Neural crest cell (in vitro differentiated cells): ENCODE measurements around the gene FRYL. TPM values are rescaled to one million over a fixed set of nuclear protein-coding genes. Genes with fewer than 3 reads are reported as not detected.
A peak's percentile ranks its signal among the peaks of the same experiment; 100 is the strongest.

Experiments used
- DNase-seq: peaks from one replicate; pipeline ENCODE4 v3.0.0; 2021; ENCODE audit warnings: low read depth, mixed read lengths, low spot score
- H3K27ac Mint-ChIP-seq: one replicate; pipeline ENCODE4 v1.8.0; 2021; ENCODE audit warnings: mild to moderate bottlenecking, mixed read lengths; ENCODE audit not compliant: unreplicated experiment
- H3K27me3 Mint-ChIP-seq: 2 replicates; pipeline ENCODE4 v1.8.0; 2021; ENCODE audit warnings: low read depth, mild to moderate bottlenecking, mixed read lengths
- H3K36me3 Mint-ChIP-seq: 2 replicates; pipeline ENCODE4 v1.8.0; 2021; ENCODE audit warnings: low read depth, mild to moderate bottlenecking, mixed read lengths
- H3K4me1 Mint-ChIP-seq: 2 replicates; pipeline ENCODE4 v1.8.0; 2021; ENCODE audit warnings: mixed read lengths
- H3K4me3 Mint-ChIP-seq: one replicate; pipeline ENCODE4 v1.8.0; 2021; ENCODE audit warnings: mild to moderate bottlenecking, mixed read lengths
- H3K9me3 Mint-ChIP-seq: 2 replicates; pipeline ENCODE4 v1.8.0; 2021; ENCODE audit warnings: mixed read lengths
- total RNA-seq: library from RNA; stranded (reverse); gene quantifications from 2 replicates; pipeline ENCODE4 v1.2.1, GENCODE V29; 2021
- TF ChIP-seq, protein P1 (sequence below): fragments of 200-600 bp; sonication (generic); conservative IDR thresholded peaks from 2 replicates; pipeline ENCODE4 v1.5.0; 2021; ENCODE audit warnings: antibody characterized with exemption, mild to moderate bottlenecking

The FRYL gene
- total RNA-seq, 1 donor from 2014 or later, result 48.7 TPM

DNA sequence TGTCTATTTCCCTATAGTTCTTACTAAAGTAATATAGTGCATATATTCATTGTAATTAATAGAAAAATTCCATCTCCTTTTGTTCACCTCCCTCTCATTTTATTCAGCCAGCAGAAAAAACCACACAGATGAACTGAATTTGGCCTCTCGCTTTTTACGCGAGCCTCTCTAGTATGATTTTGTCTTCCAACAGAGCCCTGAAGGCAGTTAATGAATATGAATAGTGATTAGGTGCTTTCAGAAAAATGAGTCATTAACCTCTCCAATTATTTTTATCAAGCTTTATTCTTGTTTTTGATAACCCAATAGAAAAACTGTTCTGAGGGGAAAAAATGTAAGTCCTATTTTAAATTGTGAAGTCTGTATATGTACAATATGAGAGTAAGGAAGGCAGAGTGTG, 215.9 kb downstream of the FRYL start:
- TF ChIP-seq, protein P1, sequence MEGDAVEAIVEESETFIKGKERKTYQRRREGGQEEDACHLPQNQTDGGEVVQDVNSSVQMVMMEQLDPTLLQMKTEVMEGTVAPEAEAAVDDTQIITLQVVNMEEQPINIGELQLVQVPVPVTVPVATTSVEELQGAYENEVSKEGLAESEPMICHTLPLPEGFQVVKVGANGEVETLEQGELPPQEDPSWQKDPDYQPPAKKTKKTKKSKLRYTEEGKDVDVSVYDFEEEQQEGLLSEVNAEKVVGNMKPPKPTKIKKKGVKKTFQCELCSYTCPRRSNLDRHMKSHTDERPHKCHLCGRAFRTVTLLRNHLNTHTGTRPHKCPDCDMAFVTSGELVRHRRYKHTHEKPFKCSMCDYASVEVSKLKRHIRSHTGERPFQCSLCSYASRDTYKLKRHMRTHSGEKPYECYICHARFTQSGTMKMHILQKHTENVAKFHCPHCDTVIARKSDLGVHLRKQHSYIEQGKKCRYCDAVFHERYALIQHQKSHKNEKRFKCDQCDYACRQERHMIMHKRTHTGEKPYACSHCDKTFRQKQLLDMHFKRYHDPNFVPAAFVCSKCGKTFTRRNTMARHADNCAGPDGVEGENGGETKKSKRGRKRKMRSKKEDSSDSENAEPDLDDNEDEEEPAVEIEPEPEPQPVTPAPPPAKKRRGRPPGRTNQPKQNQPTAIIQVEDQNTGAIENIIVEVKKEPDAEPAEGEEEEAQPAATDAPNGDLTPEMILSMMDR, result no peak
- H3K27me3 Mint-ChIP-seq, result no peaks in the 10 kb centered on the region
- peaks cover 2% of the 10 kb centered on the region for H3K36me3 Mint-ChIP-seq

DNA sequence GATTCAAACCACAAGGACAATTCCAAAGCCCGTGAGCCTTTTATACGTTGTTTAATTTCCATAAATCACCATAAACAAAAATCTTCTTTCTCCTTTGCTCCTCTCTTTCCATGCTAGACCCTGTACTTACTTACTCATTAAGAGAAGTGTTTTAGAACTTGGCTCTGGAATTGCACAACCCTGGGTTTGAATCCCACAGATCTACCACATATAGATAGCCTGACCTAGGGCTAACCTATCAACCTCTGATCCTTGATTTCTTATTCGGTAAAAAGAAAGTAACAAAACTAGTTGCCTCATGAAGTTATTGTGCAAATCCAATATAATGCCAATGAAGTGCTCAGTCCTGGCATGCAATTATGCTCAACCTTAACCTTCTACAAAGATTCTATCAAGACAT, 221.3 kb downstream of the FRYL start:
- H3K4me3 Mint-ChIP-seq, result no peak overlapping the region
- TF ChIP-seq, protein P1, result no peak
- no peak overlapping the region for H3K27ac Mint-ChIP-seq
- no peak for DNase-seq
- no peaks in the 10 kb centered on the region for H3K27me3 Mint-ChIP-seq
- no peaks in the 10 kb centered on the region for H3K9me3 Mint-ChIP-seq
- H3K4me1 Mint-ChIP-seq, result no peaks in the 10 kb centered on the region
- H3K36me3 Mint-ChIP-seq, result peaks cover 24% of the 10 kb centered on the region

More for the DNA sequence above, 215.9 kb downstream of the FRYL start:
- Mint-ChIP-seq H3K4me1 (no peaks in the 10 kb centered on the region), H3K9me3 (no peaks in the 10 kb centered on the region), H3K4me3 (no peak overlapping the region), H3K27ac (no peak overlapping the region)
- DNase-seq, result no peak

DNA sequence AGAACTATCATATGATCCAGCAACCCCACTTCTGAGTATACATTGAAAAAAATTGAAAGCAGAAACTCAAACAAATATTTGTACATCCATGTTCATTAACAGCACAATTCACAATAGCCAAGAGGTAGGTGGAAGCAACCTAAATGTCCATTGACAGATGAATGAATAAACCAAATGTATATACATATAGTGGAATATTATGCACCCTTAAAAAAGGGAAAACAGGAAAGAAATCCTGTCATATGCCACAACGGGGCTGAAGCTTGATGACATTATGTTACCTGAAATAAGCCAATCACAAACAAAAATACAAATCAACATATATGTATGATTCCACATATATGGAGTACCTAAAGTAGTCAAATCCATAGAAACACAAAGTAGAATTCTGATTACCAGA, 222.1 kb downstream of the FRYL start:
- H3K4me1 Mint-ChIP-seq, result no peaks in the 10 kb centered on the region
- H3K27me3 Mint-ChIP-seq, result no peaks in the 10 kb centered on the region
- no peak for DNase-seq
- TF ChIP-seq, protein P1, result no peak
- H3K36me3 Mint-ChIP-seq, result peaks cover 27% of the 10 kb centered on the region
- H3K9me3 Mint-ChIP-seq, result no peaks in the 10 kb centered on the region
- no peak overlapping the region for H3K4me3 Mint-ChIP-seq
- no peak overlapping the region for H3K27ac Mint-ChIP-seq

DNA sequence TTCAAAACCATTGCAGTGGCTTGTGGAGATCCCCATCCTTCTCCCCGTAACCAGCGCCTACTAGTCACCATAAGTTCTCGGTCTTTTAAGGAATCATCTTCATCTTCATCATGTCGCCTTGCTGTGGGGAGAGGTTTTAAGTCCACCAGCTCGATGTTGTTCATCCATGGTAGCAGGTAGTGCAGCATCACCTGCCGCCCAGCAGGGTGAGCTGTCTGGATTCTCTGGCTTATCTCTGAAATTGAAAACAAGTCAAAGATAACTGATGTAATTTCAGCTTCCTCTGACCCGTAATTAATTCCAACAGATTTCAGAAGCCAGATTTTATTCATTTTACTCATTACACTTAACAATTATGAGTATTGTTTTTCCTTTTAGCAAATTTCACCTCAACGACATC, 222.6 kb downstream of the FRYL start:
- Mint-ChIP-seq H3K36me3 (peaks cover 27% of the 10 kb centered on the region), H3K27me3 (no peaks in the 10 kb centered on the region), H3K4me3 (no peak overlapping the region), H3K4me1 (no peaks in the 10 kb centered on the region), H3K9me3 (no peaks in the 10 kb centered on the region), H3K27ac (no peak overlapping the region)
- DNase-seq, result no peak
- TF ChIP-seq, protein P1, result peak; percentile 48

DNA sequence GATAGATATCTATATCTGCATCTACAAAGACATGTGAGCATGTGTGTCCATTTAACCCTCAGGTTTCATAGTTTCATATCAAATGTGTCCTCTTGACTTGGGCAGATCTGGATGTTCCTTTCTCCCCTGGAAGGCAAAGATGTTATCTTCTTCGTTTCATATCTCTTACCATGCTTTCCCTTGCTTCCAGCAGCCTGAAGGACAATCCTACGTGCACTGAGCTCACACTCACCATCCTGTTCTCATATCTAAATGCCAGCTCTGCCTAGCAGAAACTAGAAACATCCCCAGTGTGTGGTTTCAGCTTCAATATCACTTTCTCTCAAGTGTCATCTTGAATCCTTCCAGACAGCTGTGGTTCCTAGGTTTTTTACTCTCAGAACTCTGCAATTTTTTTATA, 223.8 kb downstream of the FRYL start:
- Mint-ChIP-seq H3K27me3 (no peaks in the 10 kb centered on the region), H3K4me1 (no peaks in the 10 kb centered on the region), H3K27ac (no peak overlapping the region), H3K36me3 (peaks cover 27% of the 10 kb centered on the region), H3K9me3 (no peaks in the 10 kb centered on the region), H3K4me3 (no peak overlapping the region)
- no peak for DNase-seq
- TF ChIP-seq, protein P1, result no peak

DNA sequence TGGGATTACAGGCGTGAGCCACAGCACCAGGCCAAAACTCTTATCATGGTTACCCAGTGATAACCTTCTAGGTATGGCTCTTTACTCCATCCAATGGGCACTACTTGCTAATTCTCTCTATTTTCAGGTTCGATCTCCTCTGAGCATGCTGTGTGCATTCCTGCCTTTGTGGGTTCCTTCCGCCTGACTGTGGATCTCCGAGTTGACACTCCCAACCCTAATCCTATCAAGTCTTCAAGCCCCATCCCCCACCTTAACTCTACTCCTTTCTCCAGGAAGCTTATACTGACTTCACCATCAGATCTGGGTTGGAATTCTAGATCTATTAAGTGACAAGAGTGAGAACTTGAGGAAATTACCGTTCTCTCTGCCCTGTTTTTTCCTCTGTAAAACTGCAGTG, 225.5 kb downstream of the FRYL start:
- Mint-ChIP-seq H3K36me3 (peaks cover 25% of the 10 kb centered on the region), H3K4me3 (no peak overlapping the region), H3K27ac (no peak overlapping the region), H3K27me3 (no peaks in the 10 kb centered on the region), H3K9me3 (no peaks in the 10 kb centered on the region), H3K4me1 (no peaks in the 10 kb centered on the region)
- TF ChIP-seq, protein P1, result no peak
- no peak for DNase-seq
